ENCODE data around the gene USP30.

DNA sequence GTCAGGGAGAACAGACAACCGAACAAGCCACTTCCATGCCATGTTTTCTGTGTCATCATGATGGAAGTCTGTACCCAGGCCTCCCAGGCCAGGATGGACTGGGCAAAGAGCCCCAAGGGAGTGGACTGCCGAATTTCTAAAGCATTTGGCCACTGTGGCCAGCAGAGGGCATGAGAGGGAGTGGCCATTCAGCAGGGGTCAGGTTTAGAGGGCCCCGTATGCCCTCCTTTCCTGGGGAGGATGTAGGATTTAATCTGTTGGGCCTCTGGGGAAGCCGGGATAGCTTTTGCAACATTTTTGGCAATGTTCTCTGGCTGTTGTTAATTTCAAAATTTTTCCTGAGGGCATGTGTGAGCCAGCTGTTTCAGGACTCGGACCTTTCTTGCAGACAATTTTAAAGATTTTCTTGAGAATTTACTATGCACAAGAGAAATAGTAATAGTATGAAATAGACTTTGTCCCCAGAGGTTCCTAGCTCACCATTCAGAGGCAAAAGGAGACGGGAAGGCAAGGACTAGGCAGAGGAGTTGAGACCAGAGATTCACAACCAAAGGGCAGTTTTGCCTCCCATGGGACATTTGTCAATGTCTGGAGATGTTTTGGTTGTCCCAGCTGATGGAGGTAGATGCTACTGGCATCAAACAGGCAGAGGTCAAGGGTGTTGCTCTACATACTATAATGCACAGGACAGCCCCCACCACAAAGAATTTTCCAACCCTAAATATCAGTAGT lies 82.0 kb downstream of the USP30 start:
- TF ChIP-seq, protein P1, sequence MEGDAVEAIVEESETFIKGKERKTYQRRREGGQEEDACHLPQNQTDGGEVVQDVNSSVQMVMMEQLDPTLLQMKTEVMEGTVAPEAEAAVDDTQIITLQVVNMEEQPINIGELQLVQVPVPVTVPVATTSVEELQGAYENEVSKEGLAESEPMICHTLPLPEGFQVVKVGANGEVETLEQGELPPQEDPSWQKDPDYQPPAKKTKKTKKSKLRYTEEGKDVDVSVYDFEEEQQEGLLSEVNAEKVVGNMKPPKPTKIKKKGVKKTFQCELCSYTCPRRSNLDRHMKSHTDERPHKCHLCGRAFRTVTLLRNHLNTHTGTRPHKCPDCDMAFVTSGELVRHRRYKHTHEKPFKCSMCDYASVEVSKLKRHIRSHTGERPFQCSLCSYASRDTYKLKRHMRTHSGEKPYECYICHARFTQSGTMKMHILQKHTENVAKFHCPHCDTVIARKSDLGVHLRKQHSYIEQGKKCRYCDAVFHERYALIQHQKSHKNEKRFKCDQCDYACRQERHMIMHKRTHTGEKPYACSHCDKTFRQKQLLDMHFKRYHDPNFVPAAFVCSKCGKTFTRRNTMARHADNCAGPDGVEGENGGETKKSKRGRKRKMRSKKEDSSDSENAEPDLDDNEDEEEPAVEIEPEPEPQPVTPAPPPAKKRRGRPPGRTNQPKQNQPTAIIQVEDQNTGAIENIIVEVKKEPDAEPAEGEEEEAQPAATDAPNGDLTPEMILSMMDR (IDR thresholded peaks at IDR 0.05): peak; percentile 28 to 68 (median 54)
- TF ChIP-seq POLR2A (IDR thresholded peaks at IDR 0.05) (no peak), POLR2AphosphoS5 (IDR thresholded peaks at IDR 0.05) (peak; percentile 53), EP300 (IDR thresholded peaks at IDR 0.05) (no peak)

All from gastroesophageal sphincter (tissue), 3 donors.